ENCODE results near the gene ZNF892.

DNA sequence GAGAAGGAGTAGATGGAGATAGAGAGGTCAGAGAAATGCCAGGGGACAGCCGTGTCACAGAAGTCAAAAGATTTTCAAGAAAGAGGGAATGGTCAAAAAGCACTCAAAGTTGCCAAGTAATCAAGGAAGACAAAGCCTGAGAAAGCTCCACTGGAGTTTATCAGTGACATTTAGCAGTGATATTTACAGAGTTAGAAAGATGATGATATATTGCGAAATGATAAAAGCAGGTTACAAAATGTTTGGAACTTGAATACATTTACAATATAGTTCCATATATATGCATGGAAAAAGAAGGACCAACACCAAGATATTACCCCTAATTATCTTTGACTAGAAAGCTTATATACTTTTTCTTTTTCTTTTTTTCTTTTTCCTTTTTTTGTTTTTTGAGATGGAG is 21.3 kb upstream of the ZNF892 start:
- TF ChIP-seq, protein P1, sequence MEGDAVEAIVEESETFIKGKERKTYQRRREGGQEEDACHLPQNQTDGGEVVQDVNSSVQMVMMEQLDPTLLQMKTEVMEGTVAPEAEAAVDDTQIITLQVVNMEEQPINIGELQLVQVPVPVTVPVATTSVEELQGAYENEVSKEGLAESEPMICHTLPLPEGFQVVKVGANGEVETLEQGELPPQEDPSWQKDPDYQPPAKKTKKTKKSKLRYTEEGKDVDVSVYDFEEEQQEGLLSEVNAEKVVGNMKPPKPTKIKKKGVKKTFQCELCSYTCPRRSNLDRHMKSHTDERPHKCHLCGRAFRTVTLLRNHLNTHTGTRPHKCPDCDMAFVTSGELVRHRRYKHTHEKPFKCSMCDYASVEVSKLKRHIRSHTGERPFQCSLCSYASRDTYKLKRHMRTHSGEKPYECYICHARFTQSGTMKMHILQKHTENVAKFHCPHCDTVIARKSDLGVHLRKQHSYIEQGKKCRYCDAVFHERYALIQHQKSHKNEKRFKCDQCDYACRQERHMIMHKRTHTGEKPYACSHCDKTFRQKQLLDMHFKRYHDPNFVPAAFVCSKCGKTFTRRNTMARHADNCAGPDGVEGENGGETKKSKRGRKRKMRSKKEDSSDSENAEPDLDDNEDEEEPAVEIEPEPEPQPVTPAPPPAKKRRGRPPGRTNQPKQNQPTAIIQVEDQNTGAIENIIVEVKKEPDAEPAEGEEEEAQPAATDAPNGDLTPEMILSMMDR (IDR thresholded peaks at IDR 0.05): no peak
- no peak for TF ChIP-seq POLR2A (IDR thresholded peaks at IDR 0.05)

All from body of pancreas (tissue), 4 donors.